Smooth muscle cell (in vitro differentiated cells): ENCODE results near the gene CSNK2A2. TPM values are rescaled to one million over a fixed set of nuclear protein-coding genes. Genes with fewer than 3 reads are reported as not detected.

Source experiments
- DNase-seq: peaks from one replicate; lab custom pipeline; 2025; ENCODE audit not compliant: unreplicated experiment; lab: John Stamatoyannopoulos, UW
- H2AFZ ChIP-seq: fragments of 200-600 bp; sonication (generic); 2 replicates; pipeline ENCODE4 v1.6.0; 2016; ENCODE audit warnings: antibody characterized with exemption, low read depth, mild to moderate bottlenecking
- H3F3A ChIP-seq: fragments of 200-600 bp; sonication (generic); 2 replicates; pipeline ENCODE4 v1.6.0; 2017; ENCODE audit warnings: antibody characterized with exemption, low read depth
- H3K27ac ChIP-seq: fragments of 200-600 bp; sonication (generic); 2 replicates; pipeline ENCODE4 v1.5.1; 2016; ENCODE audit warnings: low read depth, mild to moderate bottlenecking
- H3K27me3 ChIP-seq: fragments of 200-600 bp; sonication (generic); 2 replicates; pipeline ENCODE4 v1.6.1; 2016; ENCODE audit warnings: low read depth, mild to moderate bottlenecking
- H3K36me3 ChIP-seq: fragments of 200-600 bp; sonication (generic); 2 replicates; pipeline ENCODE4 v1.5.1; 2016; ENCODE audit warnings: low read depth
- H3K4me1 ChIP-seq: fragments of 200-600 bp; sonication (generic); 2 replicates; pipeline ENCODE4 v1.5.1; 2016; ENCODE audit warnings: low read depth
- H3K4me2 ChIP-seq: fragments of 200-600 bp; sonication (generic); 2 replicates; pipeline ENCODE4 v1.6.0; 2016; ENCODE audit warnings: mild to moderate bottlenecking
- H3K4me3 ChIP-seq: fragments of 200-600 bp; sonication (generic); 2 replicates; pipeline ENCODE4 v1.5.1; 2016; ENCODE audit warnings: mild to moderate bottlenecking
- H3K79me2 ChIP-seq: fragments of 200-600 bp; sonication (generic); 2 replicates; pipeline ENCODE4 v1.6.0; 2016; ENCODE audit warnings: low read depth, mild to moderate bottlenecking
- H3K9ac ChIP-seq: fragments of 200-600 bp; sonication (generic); 2 replicates; pipeline ENCODE4 v1.6.0; 2016; ENCODE audit warnings: low read depth
- H3K9me3 ChIP-seq: fragments of 200-600 bp; sonication (generic); replicated peaks from 2 replicates; pipeline ENCODE4 v1.5.1; 2016; ENCODE audit warnings: low read depth
- H4K20me1 ChIP-seq: fragments of 200-600 bp; sonication (generic); 2 replicates; pipeline ENCODE4 v1.6.0; 2016; ENCODE audit warnings: low read depth
- WGBS: methylation state at CpG from one replicate; pipeline ENCODE4 v1.1.7; 2016; ENCODE audit warnings: low lambda C conversion rate; 5-methylcytosine and 5-hydroxymethylcytosine counted together
- polyA plus RNA-seq: library from polyadenylated mRNA; unstranded; fragments of >200 nt; fragmentation: Nextera tagmentation; extraction: Ambion mirVana; gene quantifications from 2 replicates; pipeline ENCODE4 v1.2.1, GENCODE V29; 2016
- total RNA-seq: library from RNA; depleted of rRNA; stranded (reverse); fragments of >200 nt; gene quantifications from 2 replicates; pipeline ENCODE4 v1.2.3, GENCODE V29; 2014
- TF ChIP-seq, protein P1 (sequence below): fragments of 200-600 bp; sonication (generic); IDR thresholded peaks from 2 replicates; pipeline ENCODE4 v1.5.1; 2017; ENCODE audit warnings: borderline replicate concordance, mild to moderate bottlenecking, antibody characterized with exemption; ENCODE audit not compliant: insufficient read depth, poor library complexity, severe bottlenecking

Gene CSNK2A2
- total and polyA plus RNA-seq, 2 experiments from 2014 or later: 16.5 to 26.3 TPM

- peaks cover 13% of the 10 kb centered on the region for H4K20me1 ChIP-seq
- no peaks in the 10 kb centered on the region for H3K9me3 ChIP-seq
- no peaks in the 10 kb centered on the region for H3K27me3 ChIP-seq
- no peaks in the 10 kb centered on the region for H3K4me1 ChIP-seq
- no peak overlapping the region for H2AFZ ChIP-seq
- DNase-seq: no peak
- no peak overlapping the region for H3K9ac ChIP-seq
- no peak overlapping the region for H3K4me3 ChIP-seq
- peak overlapping the region; percentile 0 for H3K4me2 ChIP-seq
- 98% methylated on average over 3 of the region's 3 CpGs for WGBS
- peaks cover 15% of the 10 kb centered on the region for H3K36me3 ChIP-seq
- no peaks in the 10 kb centered on the region for H3F3A ChIP-seq
- TF ChIP-seq, protein P1, sequence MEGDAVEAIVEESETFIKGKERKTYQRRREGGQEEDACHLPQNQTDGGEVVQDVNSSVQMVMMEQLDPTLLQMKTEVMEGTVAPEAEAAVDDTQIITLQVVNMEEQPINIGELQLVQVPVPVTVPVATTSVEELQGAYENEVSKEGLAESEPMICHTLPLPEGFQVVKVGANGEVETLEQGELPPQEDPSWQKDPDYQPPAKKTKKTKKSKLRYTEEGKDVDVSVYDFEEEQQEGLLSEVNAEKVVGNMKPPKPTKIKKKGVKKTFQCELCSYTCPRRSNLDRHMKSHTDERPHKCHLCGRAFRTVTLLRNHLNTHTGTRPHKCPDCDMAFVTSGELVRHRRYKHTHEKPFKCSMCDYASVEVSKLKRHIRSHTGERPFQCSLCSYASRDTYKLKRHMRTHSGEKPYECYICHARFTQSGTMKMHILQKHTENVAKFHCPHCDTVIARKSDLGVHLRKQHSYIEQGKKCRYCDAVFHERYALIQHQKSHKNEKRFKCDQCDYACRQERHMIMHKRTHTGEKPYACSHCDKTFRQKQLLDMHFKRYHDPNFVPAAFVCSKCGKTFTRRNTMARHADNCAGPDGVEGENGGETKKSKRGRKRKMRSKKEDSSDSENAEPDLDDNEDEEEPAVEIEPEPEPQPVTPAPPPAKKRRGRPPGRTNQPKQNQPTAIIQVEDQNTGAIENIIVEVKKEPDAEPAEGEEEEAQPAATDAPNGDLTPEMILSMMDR: no peak
- H3K27ac ChIP-seq: no peak overlapping the region
- H3K79me2 ChIP-seq: no peaks in the 10 kb centered on the region
These were observed 86.6 kb downstream of the CSNK2A2 start for GRCh38 chr16:58111302-58111627.

DNA sequence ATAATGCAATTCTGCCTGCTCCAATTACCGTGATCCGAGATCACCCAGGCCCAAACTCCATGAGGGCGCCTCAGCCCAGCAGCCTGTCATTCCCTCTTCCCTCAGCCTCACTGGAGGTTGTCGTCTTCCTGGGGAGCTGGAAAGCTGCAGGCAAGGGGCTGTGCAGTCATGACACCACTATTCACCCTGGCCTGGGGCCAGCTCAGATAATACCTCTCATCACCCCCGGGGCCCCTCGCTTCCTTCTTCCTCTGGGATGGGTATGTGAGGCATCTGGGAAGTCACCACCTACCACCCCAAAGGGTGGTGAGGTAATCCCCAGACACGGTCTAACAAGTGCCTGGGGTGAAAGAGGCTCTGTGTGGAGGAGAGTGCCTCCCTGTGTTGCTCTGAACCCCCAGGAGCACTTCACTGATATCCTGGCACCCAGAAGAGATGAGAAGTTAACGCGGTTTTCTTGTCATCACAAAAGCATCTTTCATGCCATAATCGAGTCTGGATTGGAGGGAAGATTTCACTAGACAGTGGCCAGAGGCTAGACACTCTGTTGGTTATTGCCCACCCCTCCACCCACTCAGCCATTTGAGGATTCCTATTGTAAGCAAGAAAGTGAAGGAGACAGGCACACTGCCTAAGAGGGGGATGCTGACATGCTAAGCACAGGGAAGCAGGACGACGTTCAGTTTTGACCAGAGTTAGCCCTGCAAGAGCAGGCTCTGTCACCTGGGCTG, 87.2 kb downstream of the CSNK2A2 start:
- Histone ChIP-seq H4K20me1 (peaks cover 7% of the 10 kb centered on the region), H3K79me2 (no peaks in the 10 kb centered on the region), H3K4me2 (peak overlapping the region; percentile 0), H2AFZ (no peak overlapping the region), H3K4me3 (no peak overlapping the region), H3K9me3 (no peaks in the 10 kb centered on the region), H3K4me1 (no peaks in the 10 kb centered on the region), H3K36me3 (peaks cover 15% of the 10 kb centered on the region), H3K9ac (no peak overlapping the region), H3K27ac (no peak overlapping the region), H3K27me3 (no peaks in the 10 kb centered on the region), H3F3A (no peaks in the 10 kb centered on the region)
- TF ChIP-seq, protein P1: no peak
- WGBS: 22% methylated on average over 12 of the region's 12 CpGs
- DNase-seq: no peak

DNA sequence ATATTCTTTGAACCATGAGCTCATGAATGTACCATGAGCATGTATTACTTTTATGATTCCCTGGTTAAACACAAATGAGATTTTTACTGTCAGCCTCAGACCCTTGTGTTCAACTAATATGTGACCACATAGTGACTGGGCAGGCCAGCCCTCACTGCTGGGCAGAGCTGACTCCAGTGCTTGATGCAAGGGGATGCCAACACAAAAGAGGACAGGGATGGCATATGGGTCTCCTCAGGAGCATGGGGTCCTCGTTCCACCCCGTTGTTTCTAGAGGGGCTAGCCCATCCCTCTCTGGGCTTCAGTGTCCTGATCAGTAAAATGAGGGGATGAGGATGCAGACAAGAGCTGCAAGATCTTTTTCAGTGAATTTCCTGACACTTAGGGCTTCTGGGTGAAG, 88.0 kb downstream of the CSNK2A2 start:
- H3K4me2 ChIP-seq: no peak overlapping the region
- no peaks in the 10 kb centered on the region for H3K79me2 ChIP-seq
- no peaks in the 10 kb centered on the region for H4K20me1 ChIP-seq
- no peaks in the 10 kb centered on the region for H3F3A ChIP-seq
- H3K27ac ChIP-seq: no peak overlapping the region
- H3K4me3 ChIP-seq: no peak overlapping the region
- no peak overlapping the region for H3K9ac ChIP-seq
- no peaks in the 10 kb centered on the region for H3K9me3 ChIP-seq
- no peak overlapping the region for H2AFZ ChIP-seq
- peaks cover 12% of the 10 kb centered on the region for H3K36me3 ChIP-seq
- DNase-seq: no peak
- no peaks in the 10 kb centered on the region for H3K27me3 ChIP-seq
- H3K4me1 ChIP-seq: no peaks in the 10 kb centered on the region
- TF ChIP-seq, protein P1: no peak
- WGBS: 93% methylated on average over 2 of the region's 2 CpGs

DNA sequence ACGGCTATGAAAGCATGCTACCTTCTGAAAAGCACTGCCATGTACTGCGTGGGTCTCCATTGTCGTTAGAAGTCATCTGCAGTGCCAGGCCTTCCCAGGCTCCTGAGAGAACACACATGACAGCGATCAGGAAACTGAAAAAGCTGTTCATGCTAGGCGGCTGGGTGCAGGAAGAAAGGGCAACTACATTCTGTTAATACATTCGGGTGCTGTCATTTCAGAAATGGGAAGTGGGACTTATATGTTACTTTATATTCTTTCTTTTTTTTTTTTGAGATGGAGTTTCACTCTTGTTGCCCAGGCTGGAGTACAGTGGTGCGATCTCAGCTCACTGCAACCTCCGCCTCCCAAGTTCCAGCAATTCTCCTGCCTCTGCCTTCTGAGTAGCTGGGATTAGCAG, 88.6 kb downstream of the CSNK2A2 start:
- Histone ChIP-seq H3K9ac (no peak overlapping the region), H3K36me3 (peaks cover 6% of the 10 kb centered on the region), H3F3A (no peaks in the 10 kb centered on the region), H3K79me2 (no peaks in the 10 kb centered on the region), H3K4me3 (no peak overlapping the region), H3K4me2 (no peak overlapping the region), H2AFZ (no peak overlapping the region), H3K4me1 (no peaks in the 10 kb centered on the region), H4K20me1 (no peaks in the 10 kb centered on the region), H3K9me3 (no peaks in the 10 kb centered on the region), H3K27me3 (no peaks in the 10 kb centered on the region), H3K27ac (no peak overlapping the region)
- WGBS: 91% methylated on average over 8 of the region's 8 CpGs
- DNase-seq: no peak
- TF ChIP-seq, protein P1: no peak
